HEK293 (cell line): Measurements from ENCODE around the gene PCSK9.

Experiments used
- CTCF ChIA-PET: fragments of 350-600 bp; formaldehyde crosslinking; extraction: SDS; loops from one replicate; lab custom pipeline; 2021; ENCODE audit warnings: antibody characterized with exemption; lab: Yijun Ruan, JAX
- POLR2A ChIA-PET: fragments of 300-600 bp; formaldehyde crosslinking; extraction: SDS; loops from one replicate; lab custom pipeline; 2020; ENCODE audit warnings: antibody characterized with exemption, inconsistent platforms; lab: Yijun Ruan, JAX
- H3K27ac ChIP-seq: fragments of 200-500 bp; sonication (Bioruptor generic); 2 replicates; pipeline ENCODE4 v1.5.1; 2014; ENCODE audit warnings: low read depth, low read length, control low read depth, inconsistent platforms; ENCODE audit errors: extremely low read depth
- H3K36me3 ChIP-seq, 2 experiments: fragments of 200-500 bp in 1 of 2; sonication (Bioruptor generic) in 1 of 2; 1 replicate in 1 of 2; 2 replicates in 1 of 2; pipeline ENCODE4 v1.5.1; 2014 to 2017; ENCODE audit warnings: inconsistent platforms in 2 of 2, low read length in 2 of 2; ENCODE audit not compliant: control insufficient read depth in 2 of 2, insufficient read depth in 1 of 2
- H3K4me1 ChIP-seq: fragments of 200-500 bp; sonication (Bioruptor generic); 2 replicates; pipeline ENCODE4 v1.5.1; 2014; ENCODE audit warnings: mild to moderate bottlenecking, low read length, inconsistent platforms; ENCODE audit not compliant: control insufficient read depth, insufficient read depth
- H3K4me3 ChIP-seq: 2 replicates; pipeline ENCODE4 v1.5.1; 2011; ENCODE audit warnings: low read depth, mild to moderate bottlenecking, control low read depth, low read length, moderate library complexity
- H3K9me3 ChIP-seq: fragments of 200-500 bp; sonication (Bioruptor generic); 2 replicates; pipeline ENCODE4 v1.5.1; 2014; ENCODE audit warnings: low read depth, low read length, inconsistent platforms; ENCODE audit not compliant: control insufficient read depth, insufficient read depth
- CTCF ChIP-seq: fragments of 450-650 bp; formaldehyde crosslinking; IDR thresholded peaks from 2 replicates; pipeline ENCODE4 v1.5.1; 2016; ENCODE audit warnings: missing biosample characterization, missing genetic modification characterization
- HOXD13 ChIP-seq: sonication (generic); formaldehyde crosslinking; IDR thresholded peaks from 2 replicates; pipeline ENCODE4 v1.8.0; 2022; ENCODE audit warnings: missing genetic modification reagents, borderline replicate concordance
- KLF1 ChIP-seq: fragments of 450-650 bp; formaldehyde crosslinking; IDR thresholded peaks from 2 replicates; pipeline ENCODE4 v1.5.1; 2016; ENCODE audit warnings: missing biosample characterization, missing genetic modification characterization
- MEIS1 ChIP-seq: sonication (generic); formaldehyde crosslinking; IDR thresholded peaks from 2 replicates; pipeline ENCODE4 v1.8.1; 2022; ENCODE audit warnings: missing genetic modification reagents, mild to moderate bottlenecking, borderline replicate concordance
- PRDM10 ChIP-seq: fragments of 450-650 bp; formaldehyde crosslinking; IDR thresholded peaks from 2 replicates; pipeline ENCODE4 v1.5.1; 2016; ENCODE audit warnings: missing biosample characterization, missing genetic modification characterization
- SCRT2 ChIP-seq: fragments of 450-650 bp; formaldehyde crosslinking; IDR thresholded peaks from 2 replicates; pipeline ENCODE4 v1.5.1; 2016; ENCODE audit warnings: missing biosample characterization, missing genetic modification characterization
- ZBTB17 ChIP-seq: fragments of 450-650 bp; formaldehyde crosslinking; IDR thresholded peaks from 2 replicates; pipeline ENCODE4 v1.5.1; 2016; ENCODE audit warnings: missing biosample characterization, missing genetic modification characterization
- ZFHX2 ChIP-seq: fragments of 450-650 bp; formaldehyde crosslinking; conservative IDR thresholded peaks from 2 replicates; pipeline ENCODE4 v1.5.1; 2016; ENCODE audit warnings: missing biosample characterization, missing genetic modification characterization
- ZIC2 ChIP-seq: fragments of 450-650 bp; formaldehyde crosslinking; IDR thresholded peaks from 2 replicates; pipeline ENCODE4 v1.5.1; 2016; ENCODE audit warnings: missing biosample characterization, missing genetic modification characterization
- ZNF112 ChIP-seq: fragments of 450-650 bp; formaldehyde crosslinking; IDR thresholded peaks from 2 replicates; pipeline ENCODE4 v1.5.0; 2017; ENCODE audit warnings: missing biosample characterization, missing genetic modification characterization
- ZNF175 ChIP-seq: fragments of 450-650 bp; formaldehyde crosslinking; IDR thresholded peaks from 2 replicates; pipeline ENCODE4 v1.5.1; 2016; ENCODE audit warnings: missing biosample characterization, missing genetic modification characterization
- ZNF335 ChIP-seq: fragments of 450-650 bp; formaldehyde crosslinking; conservative IDR thresholded peaks from 2 replicates; pipeline ENCODE4 v1.5.1; 2016; ENCODE audit warnings: missing biosample characterization, missing genetic modification characterization
- ZNF362 ChIP-seq: fragments of 450-650 bp; formaldehyde crosslinking; IDR thresholded peaks from 2 replicates; pipeline ENCODE4 v1.5.1; 2016; ENCODE audit warnings: missing biosample characterization, missing genetic modification characterization
- ZNF518A ChIP-seq: fragments of 450-650 bp; formaldehyde crosslinking; conservative IDR thresholded peaks from 2 replicates; pipeline ENCODE4 v1.5.1; 2016; ENCODE audit warnings: low read depth, missing biosample characterization, missing genetic modification characterization
- ZNF747 ChIP-seq: fragments of 450-650 bp; formaldehyde crosslinking; IDR thresholded peaks from 2 replicates; pipeline ENCODE4 v1.5.1; 2016; ENCODE audit warnings: missing biosample characterization, missing genetic modification characterization

PCSK9 gene

GRCh38 chr1:55049914-55050278 lies 10.5 kb downstream of the PCSK9 start (continued):
- 0 out of 2 replicates have a peak, but pooled peaks have one; percentile 39 for TF ChIP-seq ZNF335 (tag by site-specific recombination)

GRCh38 chr1:55050283-55050682 lies 10.9 kb downstream of the PCSK9 start:
- no peak for TF ChIP-seq ZBTB17 (tag by site-specific recombination)
- 0 out of 2 replicates have a peak, but pooled peaks have one; percentile 0 for TF ChIP-seq ZNF335 (tag by site-specific recombination)
- no peak for TF ChIP-seq CTCF (tag by site-specific recombination)
- no peak for TF ChIP-seq ZNF518A (tag by site-specific recombination)
- TF ChIP-seq KLF1 (tag by site-specific recombination) = no peak
- peak; percentile 80 for TF ChIP-seq PRDM10 (tag by site-specific recombination)
- no peak for TF ChIP-seq HOXD13 (CRISPR knock-in tag)
- TF ChIP-seq ZFHX2 (tag by site-specific recombination) = peak; percentile 21; the same call in 1 of the 2 replicates
- no peak for TF ChIP-seq SCRT2
- TF ChIP-seq ZIC2 (tag by site-specific recombination) = peak; percentile 92
- no peak for TF ChIP-seq ZNF747 (tag by site-specific recombination)
- no peak for TF ChIP-seq MEIS1 (CRISPR knock-in tag)
- TF ChIP-seq ZNF112 (tag by site-specific recombination) = no peak
- no peak for TF ChIP-seq ZNF175 (tag by site-specific recombination)
- TF ChIP-seq ZNF362 = no peak
- Histone ChIP-seq H3K4me1 (no peaks in the 10 kb centered on the region), H3K27ac (no peak overlapping the region), H3K9me3 (no peaks in the 10 kb centered on the region), H3K36me3 (no peaks in the 10 kb centered on the region), H3K4me3 (no peak overlapping the region)
- ChIA-PET POLR2A (no interaction called here), CTCF (interaction anchor here (0.8 to 1.1 kb wide), 2 partner anchors 29 to 105 kb away, joined by 3 to 4 read pairs; no protein-coding TSS in a partner anchor)
